ENCODE measurements around the gene MAD1L1. TPM values are rescaled to one million over a fixed set of nuclear protein-coding genes. Genes with fewer than 3 reads are reported as not detected.

MAD1L1 gene
- total and polyA plus RNA-seq, 11 donors, result 11.1 to 29.7 (median 20.9) TPM

GRCh38 chr7:1942941-1943289, 289.8 kb downstream of the MAD1L1 start:
- no peaks in the 10 kb centered on the region for H3K9me3 ChIP-seq
- DNase-seq (peak in 2 of 5 donors; percentile 12 to 26), ATAC-seq (no peak)
- no peaks in the 10 kb centered on the region for H3K27me3 ChIP-seq
- no peak for TF ChIP-seq CTCF (IDR thresholded peaks at IDR 0.05)
- no peak for TF ChIP-seq POLR2A (IDR thresholded peaks at IDR 0.05)
- no peaks in the 10 kb centered on the region for H3K36me3 ChIP-seq
- peak overlapping the region in 4 of 12 donors; percentile 24 to 68 (median 40) for H3K27ac ChIP-seq
- intact Hi-C loops (cut with DNase I), result no loop called here
- WGBS, 4 donors, result 53 to 74% (median 70%) methylated on average over 5 of the region's 5 CpGs
- H3K4me3 ChIP-seq, result no peak overlapping the region
- peaks cover 0 to 57% (median 13%) of the 10 kb centered on the region in 12 donors for H3K4me1 ChIP-seq

- TF ChIP-seq POLR2A (IDR thresholded peaks at IDR 0.05) (no peak), CTCF (IDR thresholded peaks at IDR 0.05) (no peak)
- peaks cover 0 to 57% (median 13%) of the 10 kb centered on the region in 12 donors for H3K4me1 ChIP-seq
- DNase-seq, result peak in 3 of 5 donors; percentile 16 to 61 (median 18)
- intact Hi-C loops (cut with DNase I), result no loop called here
- H3K27ac ChIP-seq, result peak overlapping the region in 4 of 12 donors; percentile 7 to 68 (median 24)
- H3K9me3 ChIP-seq, result no peaks in the 10 kb centered on the region
- no peaks in the 10 kb centered on the region for H3K27me3 ChIP-seq
- H3K4me3 ChIP-seq, result no peak overlapping the region
- H3K36me3 ChIP-seq, result no peaks in the 10 kb centered on the region
- ATAC-seq, result no peak
- 76 to 90% (median 87%) methylated on average over 11 to 23 of the region's 23 CpGs for WGBS, 4 donors
Measured at GRCh38 chr7:1942243-1942940, 290.4 kb downstream of the MAD1L1 start.

GRCh38 chr7:1941464-1942242, 291.1 kb downstream of the MAD1L1 start:
- Histone ChIP-seq H3K4me1 (peaks cover 0 to 57% (median 13%) of the 10 kb centered on the region in 12 donors), H3K27ac (peak overlapping the region in 4 of 12 donors; percentile 7 to 94 (median 68)), H3K4me3 (no peak overlapping the region), H3K36me3 (peaks cover 0 to under 1% (median 0%) of the 10 kb centered on the region in 9 donors), H3K27me3 (no peaks in the 10 kb centered on the region), H3K9me3 (no peaks in the 10 kb centered on the region)
- no peak for ATAC-seq
- 81 to 91% (median 84%) methylated on average over 29 to 30 of the region's 30 CpGs for WGBS, 4 donors
- peak in 2 of 5 donors; percentile 21 to 58 for DNase-seq
- intact Hi-C loops (cut with DNase I), result no loop called here
- TF ChIP-seq CTCF (IDR thresholded peaks at IDR 0.05) (no peak), POLR2A (IDR thresholded peaks at IDR 0.05) (no peak)

- ATAC-seq (peak in 2 of 4 donors; percentile 6 to 66), DNase-seq (peak in 3 of 5 donors; percentile 18 to 83 (median 21))
- intact Hi-C loops (cut with DNase I), result no loop called here
- TF ChIP-seq POLR2A (IDR thresholded peaks at IDR 0.05) (no peak), CTCF (IDR thresholded peaks at IDR 0.05) (no peak)
- Histone ChIP-seq H3K36me3 (peaks cover 0 to 8% (median 0%) of the 10 kb centered on the region in 9 donors), H3K4me1 (peaks cover 0 to 57% (median 13%) of the 10 kb centered on the region in 12 donors), H3K4me3 (peak overlapping the region in 1 of 12 donors; percentile 63), H3K9me3 (no peaks in the 10 kb centered on the region), H3K27me3 (no peaks in the 10 kb centered on the region), H3K27ac (peak overlapping the region in 4 of 12 donors; percentile 5 to 94 (median 77))
- 80 to 93% (median 89%) methylated on average over 16 of the region's 16 CpGs for WGBS, 4 donors
Measured at GRCh38 chr7:1940863-1941262, 291.9 kb downstream of the MAD1L1 start.
